Cortex of kidney (tissue), 1 donor: ENCODE results near the gene BTBD3.

Experiments
- DNase-seq: peaks from one replicate; lab custom pipeline; 2025; lab: John Stamatoyannopoulos, UW

The BTBD3 gene

GRCh38 chr20:11918391-11918845 is 725 bp downstream of the BTBD3 start:
- DNase-seq: no peak

GRCh38 chr20:11918981-11919380 is 1.3 kb downstream of the BTBD3 start:
- no peak for DNase-seq

- DNase-seq: no peak
Measured at GRCh38 chr20:11919581-11919980, 1.9 kb downstream of the BTBD3 start.

- no peak for DNase-seq
Measured at GRCh38 chr20:11920083-11920482, 2.4 kb downstream of the BTBD3 start.

GRCh38 chr20:11921321-11921720 is 3.6 kb downstream of the BTBD3 start:
- DNase-seq: no peak

- DNase-seq: no peak
Measured at GRCh38 chr20:11922561-11922960, 4.9 kb downstream of the BTBD3 start.

- no peak for DNase-seq
Measured at GRCh38 chr20:11924923-11925322, 7.2 kb downstream of the BTBD3 start.

GRCh38 chr20:11926292-11926998 is 8.8 kb downstream of the BTBD3 start:
- DNase-seq: no peak

GRCh38 chr20:11929947-11930346 is 12.3 kb downstream of the BTBD3 start:
- no peak for DNase-seq

- no peak for DNase-seq
Measured at GRCh38 chr20:11935212-11936154, 17.8 kb downstream of the BTBD3 start.

- DNase-seq: no peak
Measured at GRCh38 chr20:11936157-11936556, 18.5 kb downstream of the BTBD3 start.

GRCh38 chr20:11937230-11937629 is 19.5 kb downstream of the BTBD3 start:
- DNase-seq: no peak

GRCh38 chr20:11941593-11942246 is 24.0 kb downstream of the BTBD3 start:
- no peak for DNase-seq

- no peak for DNase-seq
Measured at GRCh38 chr20:11943778-11944177, 26.1 kb downstream of the BTBD3 start.

GRCh38 chr20:11948806-11949205 is 31.1 kb downstream of the BTBD3 start:
- DNase-seq: no peak

GRCh38 chr20:11949711-11950110 is 32.0 kb downstream of the BTBD3 start:
- no peak for DNase-seq

- DNase-seq: no peak
Measured at GRCh38 chr20:11951696-11952095, 34.0 kb downstream of the BTBD3 start.

- DNase-seq: no peak
Measured at GRCh38 chr20:11952639-11953038, 34.9 kb downstream of the BTBD3 start.

GRCh38 chr20:11957911-11958310 is 40.2 kb downstream of the BTBD3 start:
- DNase-seq: no peak

GRCh38 chr20:11958855-11959254 is 41.2 kb downstream of the BTBD3 start:
- no peak for DNase-seq

- DNase-seq: no peak
Measured at GRCh38 chr20:11965602-11966001, 47.9 kb downstream of the BTBD3 start.

- DNase-seq: no peak
Measured at GRCh38 chr20:11966186-11966585, 48.5 kb downstream of the BTBD3 start.
